ENCODE results near the gene KCNAB1.

The KCNAB1 gene

DNA sequence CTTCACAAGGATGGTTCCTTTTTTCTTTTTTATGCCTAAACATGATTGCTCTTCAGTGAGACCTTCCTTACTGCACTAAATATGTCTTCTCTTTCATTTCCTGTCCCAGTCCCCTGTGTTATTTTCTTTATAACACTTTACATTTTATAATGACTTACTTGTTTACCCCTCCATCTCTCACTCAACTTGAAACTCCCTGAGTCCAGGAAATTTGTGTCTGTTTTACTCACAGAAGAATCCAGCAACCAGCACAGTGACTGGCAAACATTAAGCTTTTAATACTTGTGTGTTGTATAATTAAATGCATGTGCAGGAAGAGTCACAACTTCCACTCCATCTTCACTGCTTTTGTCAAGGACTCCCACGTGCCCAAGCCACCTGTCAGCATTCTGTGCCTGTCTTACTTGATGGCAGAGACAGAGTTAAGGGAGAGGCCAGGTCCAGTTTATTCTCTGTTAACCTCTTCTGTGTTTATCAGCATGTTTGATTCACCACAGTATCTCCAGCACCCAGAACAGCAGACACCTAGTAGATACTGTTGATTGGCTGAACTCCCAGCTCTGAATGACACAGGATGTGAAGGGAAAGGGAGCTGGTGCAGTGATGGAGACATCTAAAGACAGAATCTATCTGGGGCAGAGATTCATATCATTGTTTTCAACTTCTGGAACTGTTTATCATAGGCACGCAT, 391.8 kb downstream of the KCNAB1 start:
- no peak for DNase-seq

DNA sequence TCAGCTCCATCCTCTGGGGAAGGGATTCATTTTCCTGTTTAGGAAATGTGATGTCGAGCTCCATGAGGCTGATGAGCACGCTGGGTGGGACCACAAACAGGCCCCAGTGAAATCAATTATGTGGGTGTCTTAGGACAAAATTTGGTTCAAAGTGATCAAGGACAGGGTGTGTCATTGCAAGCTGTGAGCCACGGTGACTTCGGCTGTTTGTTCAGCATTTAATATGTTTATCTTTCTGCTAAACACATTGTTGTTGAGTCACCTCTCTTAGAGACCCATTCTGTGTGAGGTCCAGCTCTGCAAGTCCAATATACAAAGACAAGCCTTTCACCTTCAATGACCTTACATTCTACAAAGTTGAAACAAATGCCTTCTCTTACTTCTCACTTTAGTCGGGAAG, 393.2 kb downstream of the KCNAB1 start:
- no peak for DNase-seq

DNA sequence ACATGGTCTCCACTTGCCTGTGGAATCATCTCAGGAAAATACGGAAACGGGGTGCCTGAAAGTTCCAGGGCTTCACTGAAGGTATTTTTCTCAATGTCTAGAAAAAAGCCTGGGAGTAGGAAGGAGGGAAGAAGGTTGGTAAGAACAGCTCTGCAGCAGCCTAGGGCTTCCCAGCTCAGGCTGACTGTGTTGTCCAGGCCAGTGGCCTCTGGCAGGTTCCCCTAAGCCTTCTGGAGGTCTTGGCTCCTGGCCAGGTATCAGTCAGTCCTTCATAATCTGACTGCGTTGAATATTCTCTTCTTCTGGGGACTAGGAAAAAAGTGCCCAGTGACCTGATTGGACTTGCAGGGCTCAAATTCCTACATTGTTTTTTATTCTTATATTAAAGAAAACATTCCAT, 395.9 kb downstream of the KCNAB1 start:
- no peak for DNase-seq

DNA sequence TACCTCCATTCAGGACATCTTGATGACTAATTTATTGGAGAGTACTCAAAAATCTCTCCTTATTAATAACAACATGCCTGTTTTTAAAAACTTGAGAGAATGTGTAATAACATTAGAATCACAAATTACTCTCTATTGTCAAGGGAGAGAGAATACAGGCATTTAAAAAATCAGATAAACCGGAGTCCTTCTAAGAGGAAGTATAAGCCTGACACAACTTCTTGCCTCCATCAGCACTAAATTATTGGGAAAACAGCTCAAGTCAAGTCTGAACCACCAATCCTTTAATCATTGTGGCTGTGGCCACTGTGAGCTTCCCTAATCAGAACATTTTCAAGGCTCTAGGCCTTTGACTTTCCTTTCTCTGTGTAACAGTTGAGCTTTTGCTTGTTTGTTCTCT, 396.6 kb downstream of the KCNAB1 start:
- DNase-seq = no peak

- no peak for DNase-seq
Observed at GRCh38 chr3:156518726-156519125, 398.3 kb downstream of the KCNAB1 start.

DNA sequence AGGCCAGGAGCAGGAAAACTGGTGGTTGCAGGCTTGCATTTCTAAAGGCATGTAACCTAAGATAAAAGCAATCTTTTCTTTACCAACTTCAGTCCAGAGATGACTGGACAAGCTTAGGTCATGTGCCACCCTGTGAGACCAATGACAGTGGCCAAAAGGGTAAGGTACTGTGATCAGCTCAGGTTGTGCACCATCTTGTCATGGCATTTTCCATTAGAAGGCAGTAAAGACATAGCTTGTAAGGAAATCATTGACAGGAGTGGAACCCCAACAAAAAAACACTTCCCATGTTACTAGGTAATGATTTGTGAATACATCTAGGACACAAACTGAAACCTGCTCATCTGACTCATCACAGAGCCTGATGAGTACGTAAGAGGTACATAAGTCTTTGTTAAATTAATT, 399.4 kb downstream of the KCNAB1 start:
- DNase-seq = no peak

GRCh38 chr3:156522673-156523072, 402.3 kb downstream of the KCNAB1 start:
- no peak for DNase-seq

DNA sequence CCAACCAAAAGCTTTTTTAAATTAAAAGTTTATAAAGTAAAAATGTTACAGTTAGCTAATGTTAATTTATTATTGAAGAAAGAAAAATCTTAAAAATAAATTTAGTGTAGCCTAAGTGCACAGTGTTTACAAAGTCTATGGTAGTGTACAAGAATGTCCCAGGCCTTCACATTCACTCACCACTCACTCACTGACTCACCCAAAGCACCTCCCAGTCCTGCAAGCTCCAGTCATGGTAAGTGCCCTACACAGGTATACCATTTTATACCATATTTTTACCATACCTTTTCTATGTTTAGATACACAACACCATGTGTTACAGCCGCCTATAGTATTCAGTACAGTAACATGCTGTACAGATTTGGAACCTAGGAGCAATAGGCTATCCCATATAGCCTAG, 405.4 kb downstream of the KCNAB1 start:
- DNase-seq = no peak

DNA sequence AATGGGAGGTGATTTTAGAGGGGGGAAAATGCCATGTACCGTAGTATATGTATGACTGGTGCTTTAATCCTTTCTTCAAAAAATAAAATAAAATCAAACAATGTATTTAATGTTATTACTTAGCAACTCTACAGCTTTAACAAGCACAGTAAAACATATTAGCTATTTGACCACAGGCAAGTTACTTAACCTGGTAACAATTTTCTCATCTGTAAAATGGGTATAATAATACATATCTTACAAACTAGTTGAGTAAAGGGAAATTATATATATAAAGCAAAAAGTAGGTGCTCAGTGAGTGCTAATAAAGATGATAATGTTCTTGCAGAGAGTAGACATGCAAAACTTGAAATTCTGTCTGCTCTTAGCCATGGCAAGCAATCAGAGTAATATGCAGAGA, 406.7 kb downstream of the KCNAB1 start:
- no peak for DNase-seq

- DNase-seq = no peak
Observed at GRCh38 chr3:156530980-156531379, 410.6 kb downstream of the KCNAB1 start.

DNA sequence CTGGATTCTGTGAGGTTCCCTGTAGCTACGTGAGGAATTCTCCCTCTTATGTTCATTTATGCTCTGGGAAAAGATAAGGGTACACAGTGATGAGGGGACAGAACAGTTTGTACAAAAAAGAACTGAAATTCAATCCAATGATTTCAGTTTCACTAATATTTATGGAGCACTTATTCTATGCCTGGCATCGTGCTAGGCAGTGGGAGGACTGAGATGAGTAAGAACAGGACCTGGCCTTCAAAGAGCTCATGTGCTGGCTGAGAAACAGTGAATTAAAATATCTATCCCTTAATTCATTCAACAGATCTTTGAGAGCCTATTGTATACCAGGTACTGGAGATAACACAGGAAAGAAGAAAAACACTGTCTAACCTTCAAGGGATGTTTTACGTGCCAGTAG, 412.4 kb downstream of the KCNAB1 start:
- DNase-seq = no peak

DNA sequence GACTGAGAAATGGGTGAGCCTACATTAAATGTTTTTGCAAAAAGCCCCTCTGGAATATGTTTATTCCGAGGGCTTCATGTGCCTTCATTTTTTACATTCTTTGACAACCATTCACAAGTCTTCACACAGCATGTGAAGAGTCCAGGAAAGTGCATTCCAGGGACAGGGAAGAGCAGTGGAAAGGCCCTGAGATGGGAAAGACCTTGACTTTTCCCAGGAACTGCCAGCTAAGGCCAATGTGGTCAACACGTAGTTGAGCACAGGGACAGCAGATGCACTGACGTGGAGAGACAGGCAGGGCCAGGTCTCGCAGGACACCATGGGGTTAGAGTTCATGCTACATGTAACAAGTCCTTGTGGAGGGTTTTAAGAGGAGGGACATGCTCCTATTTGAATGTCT, 412.8 kb downstream of the KCNAB1 start:
- DNase-seq = no peak

GRCh38 chr3:156535162-156535627, 414.8 kb downstream of the KCNAB1 start:
- no peak for DNase-seq

- no peak for DNase-seq
Observed at GRCh38 chr3:156535798-156536197, 415.4 kb downstream of the KCNAB1 start.

DNA sequence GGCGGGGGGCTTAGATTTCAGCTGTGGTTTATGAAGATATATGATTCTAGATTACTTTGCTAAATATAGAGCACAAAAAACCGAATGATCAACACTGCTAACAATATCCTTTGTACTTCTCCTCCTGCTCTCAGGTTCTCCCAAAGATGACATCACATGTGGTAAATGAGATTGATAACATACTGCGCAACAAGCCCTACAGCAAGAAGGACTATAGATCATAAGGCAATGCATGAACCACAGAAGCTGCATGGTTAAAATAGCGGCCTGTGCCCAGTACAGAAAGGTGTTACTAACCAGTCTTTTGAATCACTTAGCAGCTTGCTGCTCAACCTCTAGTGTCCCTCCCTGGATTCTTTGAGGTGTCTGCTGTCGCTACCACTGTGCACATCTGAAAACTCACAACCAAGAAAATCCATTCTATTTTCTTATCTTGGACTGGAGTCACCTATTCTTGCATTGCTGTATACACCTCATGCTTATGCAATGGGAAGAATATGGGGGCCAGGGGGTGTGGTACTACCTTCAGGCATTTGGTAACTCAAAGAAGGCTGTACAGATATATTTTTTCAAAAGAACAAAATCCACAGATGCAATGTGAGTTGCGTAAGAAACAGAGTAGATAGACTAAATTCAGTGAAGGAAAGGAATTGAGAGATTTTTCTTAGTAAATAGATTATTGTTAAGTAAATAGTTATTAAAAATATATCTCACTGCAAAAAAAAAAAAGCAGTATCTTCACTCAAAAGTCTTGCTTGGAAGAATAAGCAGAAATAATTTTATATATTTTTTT, 416.3 kb downstream of the KCNAB1 start:
- DNase-seq = no peak

DNA sequence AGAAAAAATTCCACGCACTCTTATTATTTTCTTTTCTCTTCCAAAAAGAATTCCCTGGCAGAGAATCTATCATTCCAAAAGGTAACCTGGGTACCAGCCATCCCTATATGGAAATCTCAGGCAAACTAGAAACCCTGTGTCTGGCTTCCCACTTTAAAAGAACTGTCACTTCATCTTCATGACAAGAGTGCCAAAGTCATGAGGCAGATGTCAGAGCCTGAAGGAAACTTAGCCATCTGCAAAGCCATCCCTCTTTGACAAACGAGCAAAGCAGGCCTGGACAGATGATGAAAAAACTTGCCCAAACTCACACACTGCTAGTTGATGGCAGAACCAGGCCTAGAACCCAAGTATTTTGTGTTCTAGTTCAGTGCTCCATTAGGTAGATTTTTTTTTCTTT, 418.7 kb downstream of the KCNAB1 start:
- no peak for DNase-seq

DNA sequence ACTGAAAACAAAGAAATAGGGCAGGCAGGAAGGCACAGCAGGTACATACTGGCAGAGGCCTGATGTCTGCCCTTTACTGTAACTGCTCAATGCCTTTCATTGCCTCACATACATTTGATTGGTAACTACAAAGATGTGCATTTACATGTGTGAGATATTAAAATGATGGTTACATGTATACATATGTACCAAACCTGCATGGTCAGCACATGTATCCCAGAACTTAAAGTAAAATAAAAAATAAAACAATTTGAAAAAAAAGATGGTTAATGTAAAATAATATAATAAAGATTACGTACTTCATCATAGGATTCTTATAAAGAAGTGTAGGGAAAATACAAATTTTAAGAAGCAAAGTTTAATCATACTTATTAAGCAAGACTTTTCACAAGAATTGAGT, 419.4 kb downstream of the KCNAB1 start:
- DNase-seq = no peak

DNA sequence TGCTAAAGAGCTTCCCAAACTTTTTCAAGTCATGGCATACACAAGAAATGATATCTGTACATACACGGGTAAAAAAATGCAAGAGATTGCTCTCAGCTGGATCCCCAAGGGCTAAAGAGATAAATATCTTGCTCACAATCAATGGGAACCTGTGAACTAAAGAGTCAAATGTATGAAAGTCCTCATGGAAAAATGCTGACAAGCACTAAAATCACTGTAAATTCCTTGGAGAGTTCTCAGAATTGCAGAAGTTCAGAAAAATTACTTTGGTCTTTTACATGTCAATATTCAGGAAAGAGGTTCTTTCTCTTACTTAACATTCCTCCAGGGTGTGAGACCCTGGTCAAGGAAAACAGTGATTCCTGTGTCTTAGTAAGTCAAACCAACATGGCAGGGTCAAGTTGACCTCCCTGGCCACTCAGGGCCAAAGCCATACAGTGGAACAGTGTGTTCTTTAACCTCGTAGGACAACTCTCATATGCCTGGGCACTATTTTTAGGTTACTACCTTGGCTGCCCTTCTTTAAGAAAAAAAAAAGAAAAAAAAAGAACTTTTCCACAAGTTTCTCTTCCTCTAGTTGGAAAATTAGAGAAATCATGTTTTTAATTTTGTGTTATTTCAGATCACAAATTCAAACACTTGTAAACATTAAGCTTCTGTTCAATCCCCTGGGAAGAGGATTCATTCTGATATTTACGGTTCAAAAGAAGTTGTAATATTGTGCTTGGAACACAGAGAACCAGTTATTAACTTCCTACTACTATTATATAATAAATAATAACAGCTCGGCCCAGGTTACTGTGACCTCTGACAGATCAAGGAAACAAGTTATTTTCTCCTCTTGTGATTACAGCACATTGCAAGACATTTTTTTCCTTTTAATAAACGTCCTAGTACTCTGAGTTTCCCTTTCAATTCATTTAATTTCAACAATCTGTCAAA, 422.0 kb downstream of the KCNAB1 start:
- no peak for DNase-seq

- no peak for DNase-seq
Observed at GRCh38 chr3:156543043-156543555, 422.7 kb downstream of the KCNAB1 start.

- DNase-seq = no peak
Observed at GRCh38 chr3:156547637-156548036, 427.3 kb downstream of the KCNAB1 start.

- no peak for DNase-seq
Observed at GRCh38 chr3:156548041-156548687, 427.8 kb downstream of the KCNAB1 start.

GRCh38 chr3:156548902-156549301, 428.5 kb downstream of the KCNAB1 start:
- DNase-seq = no peak

DNA sequence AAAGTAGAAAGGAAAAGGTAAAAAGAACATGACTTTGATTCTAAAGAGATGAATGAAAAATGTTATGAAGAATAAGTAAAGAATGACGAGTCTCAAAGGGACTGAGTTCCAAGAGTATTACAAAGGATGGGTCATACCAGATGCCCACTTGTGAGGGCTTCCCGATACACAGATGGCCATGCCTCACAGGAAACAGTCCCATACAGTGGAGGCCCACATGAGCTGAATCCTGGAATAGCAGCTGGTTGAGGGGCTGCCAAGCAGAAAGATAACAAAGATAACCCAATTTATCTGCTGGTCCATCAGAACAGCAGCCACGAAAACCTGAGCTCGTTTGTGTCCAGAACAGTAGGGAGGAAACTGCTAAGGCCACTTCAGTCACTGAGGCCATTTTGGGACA, 430.9 kb downstream of the KCNAB1 start:
- no peak for DNase-seq

Data from activated gamma-delta T cell treated with Interleukin-2 at 50 U/mL for 16 hours (primary cell).